ENCODE measurements around the gene AGAP1. TPM values are rescaled to one million over a fixed set of nuclear protein-coding genes. Genes with fewer than 3 reads are reported as not detected.

AGAP1 gene
- total RNA-seq, 1 donor from 2014 or later = 33.4 TPM

GRCh38 chr2:236092714-236093113 is 598.9 kb downstream of the AGAP1 start:
- no peaks in the 10 kb centered on the region for H3K9me3 ChIP-seq
- H3K27ac ChIP-seq = no peak overlapping the region
- TF ChIP-seq, protein P1, sequence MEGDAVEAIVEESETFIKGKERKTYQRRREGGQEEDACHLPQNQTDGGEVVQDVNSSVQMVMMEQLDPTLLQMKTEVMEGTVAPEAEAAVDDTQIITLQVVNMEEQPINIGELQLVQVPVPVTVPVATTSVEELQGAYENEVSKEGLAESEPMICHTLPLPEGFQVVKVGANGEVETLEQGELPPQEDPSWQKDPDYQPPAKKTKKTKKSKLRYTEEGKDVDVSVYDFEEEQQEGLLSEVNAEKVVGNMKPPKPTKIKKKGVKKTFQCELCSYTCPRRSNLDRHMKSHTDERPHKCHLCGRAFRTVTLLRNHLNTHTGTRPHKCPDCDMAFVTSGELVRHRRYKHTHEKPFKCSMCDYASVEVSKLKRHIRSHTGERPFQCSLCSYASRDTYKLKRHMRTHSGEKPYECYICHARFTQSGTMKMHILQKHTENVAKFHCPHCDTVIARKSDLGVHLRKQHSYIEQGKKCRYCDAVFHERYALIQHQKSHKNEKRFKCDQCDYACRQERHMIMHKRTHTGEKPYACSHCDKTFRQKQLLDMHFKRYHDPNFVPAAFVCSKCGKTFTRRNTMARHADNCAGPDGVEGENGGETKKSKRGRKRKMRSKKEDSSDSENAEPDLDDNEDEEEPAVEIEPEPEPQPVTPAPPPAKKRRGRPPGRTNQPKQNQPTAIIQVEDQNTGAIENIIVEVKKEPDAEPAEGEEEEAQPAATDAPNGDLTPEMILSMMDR (IDR thresholded peaks at IDR 0.05) = no peak
- no peak for ATAC-seq
- H3K27me3 ChIP-seq = no peaks in the 10 kb centered on the region
- no peaks in the 10 kb centered on the region for H3K36me3 ChIP-seq
- H3K4me3 ChIP-seq = no peak overlapping the region
- no peaks in the 10 kb centered on the region for H3K4me1 ChIP-seq
- DNase-seq = no peak
- intact Hi-C loops (cut with DNase I) = no loop called here

GRCh38 chr2:236093134-236093533 is 599.3 kb downstream of the AGAP1 start:
- H3K27ac ChIP-seq = no peak overlapping the region
- H3K36me3 ChIP-seq = no peaks in the 10 kb centered on the region
- ATAC-seq (no peak), DNase-seq (no peak)
- no peaks in the 10 kb centered on the region for H3K27me3 ChIP-seq
- no peaks in the 10 kb centered on the region for H3K4me1 ChIP-seq
- H3K9me3 ChIP-seq = no peaks in the 10 kb centered on the region
- H3K4me3 ChIP-seq = no peak overlapping the region
- intact Hi-C loops (cut with DNase I) = no loop called here
- TF ChIP-seq, protein P1 (IDR thresholded peaks at IDR 0.05) = no peak

DNA sequence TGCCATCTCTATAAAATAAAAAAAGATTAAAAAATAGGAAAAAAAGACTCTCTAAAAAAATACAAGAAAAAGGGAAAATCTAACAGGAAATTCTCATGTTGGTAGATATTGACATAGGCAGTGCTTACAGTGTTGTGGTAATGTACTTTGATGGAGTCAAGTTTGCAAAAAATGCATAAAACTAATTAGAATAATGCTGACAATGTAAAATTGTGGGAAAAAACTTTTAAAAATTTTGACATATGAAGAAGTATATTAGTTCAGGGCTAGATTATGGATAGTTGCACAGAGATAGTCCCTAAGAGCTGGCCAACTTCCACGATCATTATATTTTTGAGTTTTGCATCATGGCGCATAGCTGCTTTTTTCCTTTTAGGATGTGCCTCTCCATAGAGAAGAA is 601.7 kb downstream of the AGAP1 start:
- H3K4me3 ChIP-seq = no peak overlapping the region
- intact Hi-C loops (cut with DNase I) = no loop called here
- ATAC-seq (no peak), DNase-seq (no peak)
- TF ChIP-seq, protein P1 (IDR thresholded peaks at IDR 0.05) = no peak
- H3K9me3 ChIP-seq = no peaks in the 10 kb centered on the region
- H3K27ac ChIP-seq = no peak overlapping the region
- no peaks in the 10 kb centered on the region for H3K4me1 ChIP-seq
- H3K27me3 ChIP-seq = no peaks in the 10 kb centered on the region
- no peaks in the 10 kb centered on the region for H3K36me3 ChIP-seq

- Histone ChIP-seq H3K27me3 (no peaks in the 10 kb centered on the region), H3K9me3 (no peaks in the 10 kb centered on the region), H3K27ac (no peak overlapping the region), H3K4me1 (no peaks in the 10 kb centered on the region), H3K4me3 (no peak overlapping the region), H3K36me3 (no peaks in the 10 kb centered on the region)
- intact Hi-C loops (cut with DNase I) = no loop called here
- DNase-seq (no peak), ATAC-seq (peak; percentile 13)
- TF ChIP-seq, protein P1 (IDR thresholded peaks at IDR 0.05) = no peak
Measured at GRCh38 chr2:236101311-236101950, 607.6 kb downstream of the AGAP1 start.

- H3K9me3 ChIP-seq = no peaks in the 10 kb centered on the region
- ATAC-seq = no peak
- no peaks in the 10 kb centered on the region for H3K27me3 ChIP-seq
- intact Hi-C loops (cut with DNase I) = no loop called here
- H3K4me3 ChIP-seq = no peak overlapping the region
- TF ChIP-seq, protein P1 (IDR thresholded peaks at IDR 0.05) = no peak
- no peaks in the 10 kb centered on the region for H3K4me1 ChIP-seq
- peak; percentile 45 for DNase-seq
- no peak overlapping the region for H3K27ac ChIP-seq
- H3K36me3 ChIP-seq = no peaks in the 10 kb centered on the region
Measured at GRCh38 chr2:236102971-236103370, 609.1 kb downstream of the AGAP1 start.

DNA sequence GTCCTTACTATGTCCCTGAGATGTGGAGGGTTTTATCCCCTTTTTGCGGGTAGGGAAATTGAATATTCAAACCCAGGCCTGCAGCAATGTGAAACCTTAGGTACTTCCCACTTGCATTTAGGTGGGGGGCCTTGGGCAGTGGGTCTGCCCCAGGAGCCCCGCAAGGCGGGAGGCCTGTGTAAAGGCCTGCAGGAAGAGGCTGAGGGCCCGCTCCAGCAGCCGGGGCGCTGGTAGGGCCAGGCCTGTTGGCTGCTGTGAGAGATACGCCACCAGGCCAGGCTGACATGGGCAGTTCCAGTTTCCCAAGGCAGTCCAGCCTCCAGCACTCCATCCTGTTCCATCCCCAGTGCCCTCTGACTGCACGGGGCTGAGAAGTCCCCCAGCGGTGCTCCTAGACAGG is 610.1 kb downstream of the AGAP1 start:
- Histone ChIP-seq H3K27ac (no peak overlapping the region), H3K4me1 (peaks cover 2% of the 10 kb centered on the region), H3K36me3 (no peaks in the 10 kb centered on the region), H3K27me3 (no peaks in the 10 kb centered on the region), H3K4me3 (no peak overlapping the region), H3K9me3 (no peaks in the 10 kb centered on the region)
- DNase-seq (peak; percentile 46), ATAC-seq (no peak)
- TF ChIP-seq, protein P1 (IDR thresholded peaks at IDR 0.05) = no peak
- intact Hi-C loops (cut with DNase I) = no loop called here
